ENCODE results near the gene EN2. TPM values are rescaled to one million over a fixed set of nuclear protein-coding genes. Genes with fewer than 3 reads are reported as not detected.

The EN2 gene
- total and polyA plus RNA-seq, 2 of the 13 experiments (the other 11 are each of a cell fraction or from before 2014, with no cell fraction given), result not detected

DNA sequence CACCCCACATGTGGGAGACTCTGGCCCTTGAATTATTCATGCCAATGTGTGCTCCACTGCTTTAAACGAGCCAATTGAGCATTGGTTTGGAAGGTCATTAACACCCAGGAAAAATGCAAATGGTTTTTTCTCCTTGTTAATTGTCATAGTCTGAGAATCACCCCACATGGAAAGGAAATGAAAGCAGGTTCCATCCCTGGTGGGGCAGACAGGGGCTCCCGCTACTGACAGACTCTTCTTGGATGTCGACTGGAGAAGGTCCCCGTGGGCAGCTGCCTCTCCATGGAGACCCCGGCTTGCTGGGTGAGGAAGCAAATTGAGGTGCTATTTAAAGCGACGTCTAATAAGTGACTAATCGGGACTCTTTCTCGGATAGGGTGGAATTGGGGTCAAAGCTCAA, 32.0 kb upstream of the EN2 start:
- Histone ChIP-seq H3K27me3 (ENCODE audit: control insufficient read depth in 1 of 2, insufficient read depth in 2 of 2, low read length in 2 of 2) (peaks cover 23 to 93% of the 10 kb centered on the region in 2 experiments), H4K20me1 (ENCODE audit: insufficient read depth, low read length) (no peaks in the 10 kb centered on the region), H3K4me2 (ENCODE audit: low read depth, low read length) (no peak overlapping the region), H3K4me3 (replicated peaks in 1 of 3; ENCODE audit: insufficient read depth in 1 of 3, low read depth in 2 of 3, low read length in 3 of 3) (no peak overlapping the region), H3K79me2 (ENCODE audit: insufficient read depth, low read length) (no peaks in the 10 kb centered on the region), H3K9me3 (ENCODE audit: low read length) (no peaks in the 10 kb centered on the region), H3K9ac (ENCODE audit: insufficient read depth, low read depth, low read length) (no peak overlapping the region), H3K27ac (ENCODE audit: extremely low read length, insufficient read depth, low read length) (no peak overlapping the region), H2AFZ (ENCODE audit: low read length) (no peak overlapping the region), H3K36me3 (replicated peaks in 1 of 2; ENCODE audit: control insufficient read depth in 1 of 2, insufficient read depth in 2 of 2, low read length in 2 of 2) (no peaks in the 10 kb centered on the region), H3K4me1 (ENCODE audit: insufficient read depth, low read length) (no peaks in the 10 kb centered on the region)
- FAIRE-seq (no peak), ATAC-seq (no peak), DNase-seq (ENCODE audit: low spot score) (no peak)
- TF ChIP-seq STAT5B (CRISPR knock-in tag; IDR thresholded peaks at IDR 0.05), result no peak
- TF ChIP-seq SAFB2 (CRISPR knock-in tag; IDR thresholded peaks at IDR 0.05; ENCODE audit: borderline replicate concordance, low read depth), result no peak
- TF ChIP-seq PRPF4 (IDR thresholded peaks at IDR 0.05; ENCODE audit: low read depth, low read length, poor library complexity, severe bottlenecking), result no peak
- TF ChIP-seq, protein P1, sequence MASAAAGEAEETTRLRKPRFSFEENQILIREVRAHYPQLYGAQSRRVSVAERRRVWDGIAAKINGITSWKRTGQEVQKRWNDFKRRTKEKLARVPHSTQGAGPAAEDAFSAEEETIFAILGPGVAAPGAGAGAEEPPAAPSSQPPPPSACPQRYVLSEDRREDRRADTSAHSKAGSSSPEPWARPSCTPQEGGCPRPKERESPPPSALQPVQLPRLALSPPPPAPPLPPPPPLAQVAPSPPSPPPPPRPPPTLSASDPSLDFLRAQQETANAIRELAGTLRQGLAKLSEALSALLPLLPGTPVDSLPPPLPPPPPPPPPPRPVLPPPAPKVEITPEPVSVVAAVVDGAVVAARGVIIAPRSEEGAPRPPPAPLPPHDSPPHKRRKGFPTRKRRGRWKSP (CRISPR knock-in tag; IDR thresholded peaks at IDR 0.05), result no peak
- no peak for TF ChIP-seq POLR2A (IDR thresholded peaks at IDR 0.05; ENCODE audit: insufficient read depth in 1 of 2, low read depth in 2 of 2, low read length in 2 of 2)
- TF ChIP-seq, protein P2, sequence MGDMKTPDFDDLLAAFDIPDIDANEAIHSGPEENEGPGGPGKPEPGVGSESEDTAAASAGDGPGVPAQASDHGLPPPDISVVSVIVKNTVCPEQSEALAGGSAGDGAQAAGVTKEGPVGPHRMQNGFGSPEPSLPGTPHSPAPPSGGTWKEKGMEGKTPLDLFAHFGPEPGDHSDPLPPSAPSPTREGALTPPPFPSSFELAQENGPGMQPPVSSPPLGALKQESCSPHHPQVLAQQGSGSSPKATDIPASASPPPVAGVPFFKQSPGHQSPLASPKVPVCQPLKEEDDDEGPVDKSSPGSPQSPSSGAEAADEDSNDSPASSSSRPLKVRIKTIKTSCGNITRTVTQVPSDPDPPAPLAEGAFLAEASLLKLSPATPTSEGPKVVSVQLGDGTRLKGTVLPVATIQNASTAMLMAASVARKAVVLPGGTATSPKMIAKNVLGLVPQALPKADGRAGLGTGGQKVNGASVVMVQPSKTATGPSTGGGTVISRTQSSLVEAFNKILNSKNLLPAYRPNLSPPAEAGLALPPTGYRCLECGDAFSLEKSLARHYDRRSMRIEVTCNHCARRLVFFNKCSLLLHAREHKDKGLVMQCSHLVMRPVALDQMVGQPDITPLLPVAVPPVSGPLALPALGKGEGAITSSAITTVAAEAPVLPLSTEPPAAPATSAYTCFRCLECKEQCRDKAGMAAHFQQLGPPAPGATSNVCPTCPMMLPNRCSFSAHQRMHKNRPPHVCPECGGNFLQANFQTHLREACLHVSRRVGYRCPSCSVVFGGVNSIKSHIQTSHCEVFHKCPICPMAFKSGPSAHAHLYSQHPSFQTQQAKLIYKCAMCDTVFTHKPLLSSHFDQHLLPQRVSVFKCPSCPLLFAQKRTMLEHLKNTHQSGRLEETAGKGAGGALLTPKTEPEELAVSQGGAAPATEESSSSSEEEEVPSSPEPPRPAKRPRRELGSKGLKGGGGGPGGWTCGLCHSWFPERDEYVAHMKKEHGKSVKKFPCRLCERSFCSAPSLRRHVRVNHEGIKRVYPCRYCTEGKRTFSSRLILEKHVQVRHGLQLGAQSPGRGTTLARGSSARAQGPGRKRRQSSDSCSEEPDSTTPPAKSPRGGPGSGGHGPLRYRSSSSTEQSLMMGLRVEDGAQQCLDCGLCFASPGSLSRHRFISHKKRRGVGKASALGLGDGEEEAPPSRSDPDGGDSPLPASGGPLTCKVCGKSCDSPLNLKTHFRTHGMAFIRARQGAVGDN (CRISPR knock-in tag; IDR thresholded peaks at IDR 0.05), result no peak
- TF ChIP-seq ZSCAN9 (CRISPR knock-in tag; IDR thresholded peaks at IDR 0.05; ENCODE audit: borderline replicate concordance), result no peak
- TF ChIP-seq ZNF282 (IDR thresholded peaks at IDR 0.05; ENCODE audit: partially characterized antibody), result no peak
- TF ChIP-seq BORCS8-MEF2B (CRISPR knock-in tag; IDR thresholded peaks at IDR 0.05), result no peak
- no peak for TF ChIP-seq MAFK (conservative IDR thresholded peaks at IDR 0.05 in 1 of 2, IDR thresholded peaks at IDR 0.05 in 1 of 2; ENCODE audit: low read length in 2 of 2)
- no peak for TF ChIP-seq ZNF337 (CRISPR knock-in tag; IDR thresholded peaks at IDR 0.05; ENCODE audit: borderline replicate concordance, low read depth)
- TF ChIP-seq, protein P3, sequence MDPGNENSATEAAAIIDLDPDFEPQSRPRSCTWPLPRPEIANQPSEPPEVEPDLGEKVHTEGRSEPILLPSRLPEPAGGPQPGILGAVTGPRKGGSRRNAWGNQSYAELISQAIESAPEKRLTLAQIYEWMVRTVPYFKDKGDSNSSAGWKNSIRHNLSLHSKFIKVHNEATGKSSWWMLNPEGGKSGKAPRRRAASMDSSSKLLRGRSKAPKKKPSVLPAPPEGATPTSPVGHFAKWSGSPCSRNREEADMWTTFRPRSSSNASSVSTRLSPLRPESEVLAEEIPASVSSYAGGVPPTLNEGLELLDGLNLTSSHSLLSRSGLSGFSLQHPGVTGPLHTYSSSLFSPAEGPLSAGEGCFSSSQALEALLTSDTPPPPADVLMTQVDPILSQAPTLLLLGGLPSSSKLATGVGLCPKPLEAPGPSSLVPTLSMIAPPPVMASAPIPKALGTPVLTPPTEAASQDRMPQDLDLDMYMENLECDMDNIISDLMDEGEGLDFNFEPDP (CRISPR knock-in tag; conservative IDR thresholded peaks at IDR 0.05), result no peak
- BruUV-seq (replicated peaks), result no TSS peak
- in situ Hi-C loops (cut with HindIII; ENCODE audit: extremely low pct_ligation_motif_present, low pct_unique_long_range_greater_than_20kb), result no loop called here
- WGBS (ENCODE audit: low lambda C conversion rate), result 0% methylated on average over 3 of the region's 9 CpGs
- POLR2A ChIA-PET, result no interaction called here
- CTCF ChIA-PET (ENCODE audit: low intra/inter-chr PET ratio, low total read pairs), result no interaction called here
- intact Hi-C loops (cut with micrococcal nuclease; ENCODE audit: unreplicated experiment), result no loop called here

All from HepG2 (cell line).